ENCODE results near the gene AMTN. TPM values are rescaled to one million over a fixed set of nuclear protein-coding genes. Genes with fewer than 3 reads are reported as not detected.
A peak's percentile ranks its signal among the peaks of the same experiment; 100 is the strongest.

AMTN gene
- polyA plus RNA-seq, 1 of the 3 experiments (the other 2 are of a cell fraction): not detected

DNA sequence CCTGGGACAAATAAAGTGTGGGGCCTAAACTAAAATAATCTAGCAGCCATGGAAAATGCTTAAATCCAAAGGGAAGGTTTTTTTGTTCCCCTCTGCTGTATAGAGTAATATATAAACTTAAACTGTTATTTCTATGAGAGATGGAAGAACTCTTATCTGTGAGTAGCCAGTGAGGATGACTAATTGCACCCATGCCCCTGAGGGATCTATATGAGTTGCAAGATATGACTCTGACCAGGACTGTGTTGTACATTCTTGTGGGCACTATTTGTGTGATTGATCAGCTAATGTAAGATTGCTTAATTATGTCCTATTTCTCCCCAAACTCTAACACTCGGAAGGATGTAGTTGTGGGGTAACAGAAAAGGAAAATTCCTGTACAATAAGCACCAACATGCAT is 38.5 kb downstream of the AMTN start:
- Histone ChIP-seq H3K4me2 (no peak overlapping the region), H3F3A (replicated peaks; ENCODE audit: insufficient read depth) (no peaks in the 10 kb centered on the region), H3K9ac (no peak overlapping the region), H3K79me2 (ENCODE audit: insufficient read depth) (no peaks in the 10 kb centered on the region), H3K9me3 (no peaks in the 10 kb centered on the region), H3K9me2 (no peaks in the 10 kb centered on the region), H3K27me3 (ENCODE audit: insufficient read depth) (no peaks in the 10 kb centered on the region), H3K4me1 (ENCODE audit: control insufficient read depth in 1 of 2, insufficient read depth in 2 of 2, low read depth in 1 of 2, low read length in 1 of 2) (no peaks in the 10 kb centered on the region), H3K4me3 (ENCODE audit: low read depth in 2 of 2, low read length in 1 of 2) (no peak overlapping the region), H3K36me3 (replicated peaks in 1 of 2; ENCODE audit: control insufficient read depth in 1 of 2, insufficient read depth in 2 of 2, low read length in 1 of 2) (no peaks in the 10 kb centered on the region), H4K20me1 (ENCODE audit: insufficient read depth) (no peaks in the 10 kb centered on the region), H3K27ac (ENCODE audit: low read depth in 2 of 2, low read length in 1 of 2) (no peak overlapping the region), H2AFZ (ENCODE audit: low read depth) (no peak overlapping the region)
- WGBS (ENCODE audit: low lambda C conversion rate): 0% methylated on average over 1 of the region's 1 CpG
- POLR2A ChIA-PET: no interaction called here
- DNase-seq: no peak
- TF ChIP-seq SMC3 (IDR thresholded peaks at IDR 0.05; ENCODE audit: low read depth, low read length) (no peak), CHD2 (IDR thresholded peaks at IDR 0.05; ENCODE audit: low read length, partially characterized antibody) (no peak), FOSL2 (IDR thresholded peaks at IDR 0.05; ENCODE audit: borderline replicate concordance, low read depth) (no peak), RAD21 (IDR thresholded peaks at IDR 0.05; ENCODE audit: low read length) (no peak), RCOR1 (IDR thresholded peaks at IDR 0.05; ENCODE audit: low read length) (no peak)
- TF ChIP-seq, protein P1, sequence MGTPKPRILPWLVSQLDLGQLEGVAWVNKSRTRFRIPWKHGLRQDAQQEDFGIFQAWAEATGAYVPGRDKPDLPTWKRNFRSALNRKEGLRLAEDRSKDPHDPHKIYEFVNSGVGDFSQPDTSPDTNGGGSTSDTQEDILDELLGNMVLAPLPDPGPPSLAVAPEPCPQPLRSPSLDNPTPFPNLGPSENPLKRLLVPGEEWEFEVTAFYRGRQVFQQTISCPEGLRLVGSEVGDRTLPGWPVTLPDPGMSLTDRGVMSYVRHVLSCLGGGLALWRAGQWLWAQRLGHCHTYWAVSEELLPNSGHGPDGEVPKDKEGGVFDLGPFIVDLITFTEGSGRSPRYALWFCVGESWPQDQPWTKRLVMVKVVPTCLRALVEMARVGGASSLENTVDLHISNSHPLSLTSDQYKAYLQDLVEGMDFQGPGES (IDR thresholded peaks at IDR 0.05; ENCODE audit: low read depth, low read length): no peak
- TF ChIP-seq, protein P2, sequence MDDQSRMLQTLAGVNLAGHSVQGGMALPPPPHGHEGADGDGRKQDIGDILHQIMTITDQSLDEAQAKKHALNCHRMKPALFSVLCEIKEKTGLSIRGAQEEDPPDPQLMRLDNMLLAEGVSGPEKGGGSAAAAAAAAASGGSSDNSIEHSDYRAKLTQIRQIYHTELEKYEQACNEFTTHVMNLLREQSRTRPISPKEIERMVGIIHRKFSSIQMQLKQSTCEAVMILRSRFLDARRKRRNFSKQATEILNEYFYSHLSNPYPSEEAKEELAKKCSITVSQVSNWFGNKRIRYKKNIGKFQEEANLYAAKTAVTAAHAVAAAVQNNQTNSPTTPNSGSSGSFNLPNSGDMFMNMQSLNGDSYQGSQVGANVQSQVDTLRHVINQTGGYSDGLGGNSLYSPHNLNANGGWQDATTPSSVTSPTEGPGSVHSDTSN (IDR thresholded peaks at IDR 0.05): no peak
- CTCF ChIA-PET: interaction anchor here (0.9 kb wide), 1 partner anchor 51 kb away, joined by 3 read pairs; no protein-coding TSS in a partner anchor

DNA sequence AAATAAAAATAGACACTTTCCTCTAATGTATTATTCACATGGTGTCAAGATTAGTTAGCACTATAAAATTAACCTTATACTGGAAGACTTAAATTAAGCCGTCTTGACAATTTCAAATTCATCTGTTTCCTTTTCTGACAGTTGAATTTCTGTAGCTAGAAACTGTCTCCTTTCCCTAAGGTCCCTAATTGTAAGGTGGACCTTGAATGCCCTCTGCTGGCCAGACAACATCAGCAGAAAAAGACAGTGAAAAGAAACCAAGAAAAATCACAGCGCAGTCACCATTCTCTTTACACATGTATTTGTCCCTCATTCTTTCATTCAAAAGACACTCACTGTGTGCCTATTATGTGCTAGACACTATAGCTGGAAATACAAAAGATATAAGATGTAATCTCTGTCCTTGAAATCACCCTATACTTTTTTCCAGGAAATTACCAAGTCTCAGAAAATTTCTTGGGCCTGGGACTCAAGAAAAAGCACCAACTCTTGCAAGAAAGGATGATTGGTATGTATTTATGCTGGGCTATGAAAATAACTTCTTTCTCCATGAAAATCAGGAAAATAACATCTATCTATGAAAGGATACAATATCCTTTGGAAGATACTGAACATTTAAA is 41.0 kb downstream of the AMTN start:
- TF ChIP-seq, protein P3, sequence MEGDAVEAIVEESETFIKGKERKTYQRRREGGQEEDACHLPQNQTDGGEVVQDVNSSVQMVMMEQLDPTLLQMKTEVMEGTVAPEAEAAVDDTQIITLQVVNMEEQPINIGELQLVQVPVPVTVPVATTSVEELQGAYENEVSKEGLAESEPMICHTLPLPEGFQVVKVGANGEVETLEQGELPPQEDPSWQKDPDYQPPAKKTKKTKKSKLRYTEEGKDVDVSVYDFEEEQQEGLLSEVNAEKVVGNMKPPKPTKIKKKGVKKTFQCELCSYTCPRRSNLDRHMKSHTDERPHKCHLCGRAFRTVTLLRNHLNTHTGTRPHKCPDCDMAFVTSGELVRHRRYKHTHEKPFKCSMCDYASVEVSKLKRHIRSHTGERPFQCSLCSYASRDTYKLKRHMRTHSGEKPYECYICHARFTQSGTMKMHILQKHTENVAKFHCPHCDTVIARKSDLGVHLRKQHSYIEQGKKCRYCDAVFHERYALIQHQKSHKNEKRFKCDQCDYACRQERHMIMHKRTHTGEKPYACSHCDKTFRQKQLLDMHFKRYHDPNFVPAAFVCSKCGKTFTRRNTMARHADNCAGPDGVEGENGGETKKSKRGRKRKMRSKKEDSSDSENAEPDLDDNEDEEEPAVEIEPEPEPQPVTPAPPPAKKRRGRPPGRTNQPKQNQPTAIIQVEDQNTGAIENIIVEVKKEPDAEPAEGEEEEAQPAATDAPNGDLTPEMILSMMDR (IDR thresholded peaks at IDR 0.05): peak; percentile 87
- no peak for TF ChIP-seq RFX5 (IDR thresholded peaks at IDR 0.05; ENCODE audit: low read length)
- TF ChIP-seq GATA2 (CRISPR knock-in tag; IDR thresholded peaks at IDR 0.05): no peak
- peak; percentile 50 for TF ChIP-seq SMC3 (IDR thresholded peaks at IDR 0.05; ENCODE audit: low read depth, low read length)
- TF ChIP-seq ELF1 (IDR thresholded peaks at IDR 0.05): no peak
- peak; percentile 73 for TF ChIP-seq RAD21 (IDR thresholded peaks at IDR 0.05; ENCODE audit: low read length)
- no peak for TF ChIP-seq MEF2A (IDR thresholded peaks at IDR 0.05; ENCODE audit: borderline replicate concordance, low read depth)
- no peaks in the 10 kb centered on the region for H3K9me2 ChIP-seq
- 0 out of 2 replicates have a peak overlapping the region, but pooled peaks have one; percentile 31 for H2AFZ ChIP-seq (ENCODE audit: low read depth)
- no peaks in the 10 kb centered on the region for H3K79me2 ChIP-seq (ENCODE audit: insufficient read depth)
- H3K4me3 ChIP-seq (ENCODE audit: low read depth in 2 of 2, low read length in 1 of 2): no peak overlapping the region; a peak in 1 of 4 replicates
- H3K36me3 ChIP-seq (replicated peaks in 1 of 2; ENCODE audit: control insufficient read depth in 1 of 2, insufficient read depth in 2 of 2, low read length in 1 of 2): no peaks in the 10 kb centered on the region
- H3K4me2 ChIP-seq: no peak overlapping the region; the same call in 1 of the 2 replicates
- ChIA-PET CTCF (interaction anchor here (0.7 to 1.9 kb wide), 12 partner anchors 9 to 286 kb away, joined by 3 to 7 read pairs (median 3); no protein-coding TSS in a partner anchor), POLR2A (no interaction called here)
- H3F3A ChIP-seq (replicated peaks; ENCODE audit: insufficient read depth): no peaks in the 10 kb centered on the region
- no peaks in the 10 kb centered on the region for H4K20me1 ChIP-seq (ENCODE audit: insufficient read depth)
- no peaks in the 10 kb centered on the region for H3K9me3 ChIP-seq
- H3K27ac ChIP-seq (ENCODE audit: low read depth in 2 of 2, low read length in 1 of 2): no peak overlapping the region
- 5% methylated on average over 2 of the region's 2 CpGs for WGBS (ENCODE audit: low lambda C conversion rate)
- no peak overlapping the region for H3K9ac ChIP-seq
- peak; percentile 37 for DNase-seq
- H3K27me3 ChIP-seq (ENCODE audit: insufficient read depth): peaks cover 6% of the 10 kb centered on the region; the same call in 1 of the 2 replicates
- H3K4me1 ChIP-seq (ENCODE audit: control insufficient read depth in 1 of 2, insufficient read depth in 2 of 2, low read depth in 1 of 2, low read length in 1 of 2): no peaks in the 10 kb centered on the region
